T-cell (primary cell): ENCODE data around the gene SMAD4. TPM values are rescaled to one million over a fixed set of nuclear protein-coding genes. Genes with fewer than 3 reads are reported as not detected.

ENCODE experiments used
- ATAC-seq, 4 experiments: fragments of 200-7000 bp in 3 of 4; fragments of 150-1000 bp in 1 of 4; cut with Tn5 transposase; replicated peaks in 1 of 4; 1 replicate in 3 of 4; 2 replicates in 1 of 4; pipeline ENCODE4 v1.10.0; 2021; ENCODE audit warnings: moderate library complexity in 3 of 4, mild to moderate bottlenecking in 2 of 4, moderate number of reproducible peaks in 1 of 4
- CTCF ChIA-PET, 2 donors: fragments of 300-600 bp; sonication (Branson Sonifier 250); formaldehyde crosslinking; loops; one replicate each; lab custom pipeline; 2022; ENCODE audit warnings: antibody characterized with exemption in 2 of 2; lab: Charles Lee
- POLR2A ChIA-PET, 2 donors: fragments of 300-600 bp; sonication (Branson Sonifier 250); formaldehyde crosslinking; loops; one replicate each; lab custom pipeline; 2022; ENCODE audit warnings: antibody characterized with exemption in 2 of 2; lab: Charles Lee
- DNase-seq, 35 experiments: peaks; one replicate each; pipeline versions ENCODE4 v3.0.0 to v3.0.0-alpha.2; 2013 to 2023
- H3K27ac ChIP-seq: one replicate; pipeline ENCODE4 v1.5.1; 2013; ENCODE audit warnings: low read length
- H3K27me3 ChIP-seq, 2 experiments: replicated peaks in 1 of 2; 1 replicate in 1 of 2; 2 replicates in 1 of 2; pipeline versions ENCODE4 v1.6.1 to v1.7.0; 2013; ENCODE audit warnings: low read length in 1 of 2, mixed read lengths in 1 of 2; ENCODE audit not compliant: control insufficient read depth in 2 of 2, insufficient read depth in 2 of 2; ENCODE audit errors: extremely low read depth in 1 of 2
- H3K36me3 ChIP-seq, 2 donors: 1 replicate in 1 of 2; 2 replicates in 1 of 2; pipeline versions ENCODE4 v1.6.1 to v1.7.0; 2013; ENCODE audit warnings: low read length in 1 of 2; ENCODE audit not compliant: control insufficient read depth in 2 of 2, insufficient read depth in 1 of 2; ENCODE audit errors: extremely low read depth in 1 of 2
- H3K4me1 ChIP-seq, 2 experiments: 1 replicate in 1 of 2; 2 replicates in 1 of 2; pipeline versions ENCODE4 v1.6.1 to v1.7.0; 2013; ENCODE audit warnings: low read length in 2 of 2, mixed read lengths in 1 of 2; ENCODE audit not compliant: insufficient read depth in 2 of 2, control insufficient read depth in 1 of 2; ENCODE audit errors: extremely low read depth in 1 of 2
- H3K4me3 ChIP-seq, 2 donors: 1 replicate in 1 of 2; 2 replicates in 1 of 2; pipeline versions ENCODE4 v1.5.1 to v1.7.0; 2013; ENCODE audit warnings: mild to moderate bottlenecking in 2 of 2, low read length in 1 of 2, moderate library complexity in 1 of 2; ENCODE audit not compliant: control insufficient read depth in 1 of 2; ENCODE audit errors: extremely low read depth in 1 of 2
- H3K9me3 ChIP-seq: 2 replicates; pipeline ENCODE4 v1.7.0; 2013
- H3K27ac Mint-ChIP-seq, 2 donors: one replicate each; pipeline ENCODE4 v1.8.0; 2020 to 2021; ENCODE audit warnings: mild to moderate bottlenecking in 2 of 2, mixed read lengths in 2 of 2
- H3K27me3 Mint-ChIP-seq, 2 donors: one replicate each; pipeline ENCODE4 v1.8.0; 2021 to 2022; ENCODE audit warnings: mixed read lengths in 2 of 2
- H3K36me3 Mint-ChIP-seq: one replicate; pipeline ENCODE4 v1.8.0; 2021; ENCODE audit warnings: mixed read lengths
- H3K4me1 Mint-ChIP-seq, 3 donors: one replicate each; pipeline ENCODE4 v1.8.0; 2020 to 2022; ENCODE audit warnings: mixed read lengths in 3 of 3, mild to moderate bottlenecking in 1 of 3
- H3K4me3 Mint-ChIP-seq, 3 donors: one replicate each; pipeline ENCODE4 v1.8.0; 2020 to 2022; ENCODE audit warnings: mild to moderate bottlenecking in 3 of 3, mixed read lengths in 3 of 3, moderate library complexity in 3 of 3
- H3K9me3 Mint-ChIP-seq, 3 donors: one replicate each; pipeline ENCODE4 v1.8.0; 2020 to 2022; ENCODE audit warnings: mixed read lengths in 3 of 3
- WGBS: methylation state at CpG from one replicate; pipeline ENCODE4 v1.1.5; 2013; ENCODE audit warnings: missing lambda C conversion rate; ENCODE audit not compliant: insufficient coverage; 5-methylcytosine and 5-hydroxymethylcytosine counted together
- total RNA-seq, 35 experiments: library from RNA in 6 of 35; stranded (reverse) in 6 of 35; fragments of 120-200 nt in 1 of 35; gene quantifications; one replicate each; pipeline versions ENCODE4 v1.2.1 to v1.2.4 and lab custom pipeline; 2013 to 2026

SMAD4 gene
- total RNA-seq, 5 donors from 2014 or later (not counting 1 experiment from before 2014, with no cell fraction given) = 80.9 to 124 (median 117) TPM

- H3K4me1 Mint-ChIP-seq = no peaks in the 10 kb centered on the region
- no peak overlapping the region for H3K27ac Mint-ChIP-seq
- no peak overlapping the region for H3K4me3 Mint-ChIP-seq
- DNase-seq (no peak), ATAC-seq (no peak)
- 100% methylated on average over 1 of the region's 13 CpGs for WGBS
- POLR2A ChIA-PET = no interaction called here
- CTCF ChIA-PET = no interaction called here
- H3K4me1 ChIP-seq = no peaks in the 10 kb centered on the region
- no peak overlapping the region for H3K27ac ChIP-seq
- no peaks in the 10 kb centered on the region for H3K27me3 ChIP-seq
- H3K27me3 Mint-ChIP-seq = no peaks in the 10 kb centered on the region
- peaks cover 2% of the 10 kb centered on the region for H3K36me3 Mint-ChIP-seq
- H3K9me3 Mint-ChIP-seq = peaks cover 0 to under 1% (median 0%) of the 10 kb centered on the region in 3 donors
- no peaks in the 10 kb centered on the region for H3K36me3 ChIP-seq
- no peak overlapping the region for H3K4me3 ChIP-seq
- no peaks in the 10 kb centered on the region for H3K9me3 ChIP-seq
Observed at GRCh38 chr18:51006948-51007789, 22.8 kb upstream of the SMAD4 start.

- Mint-ChIP-seq H3K4me3 (no peak overlapping the region), H3K27me3 (no peaks in the 10 kb centered on the region), H3K9me3 (no peaks in the 10 kb centered on the region), H3K27ac (no peak overlapping the region), H3K4me1 (no peaks in the 10 kb centered on the region), H3K36me3 (peaks cover 2% of the 10 kb centered on the region)
- DNase-seq (no peak), ATAC-seq (no peak)
- Histone ChIP-seq H3K4me1 (no peaks in the 10 kb centered on the region), H3K4me3 (no peak overlapping the region), H3K9me3 (no peaks in the 10 kb centered on the region), H3K36me3 (no peaks in the 10 kb centered on the region), H3K27ac (no peak overlapping the region), H3K27me3 (no peaks in the 10 kb centered on the region)
- WGBS = 89% methylated on average over 1 of the region's 1 CpG
- POLR2A ChIA-PET = no interaction called here
- CTCF ChIA-PET = no interaction called here
Observed at GRCh38 chr18:51007790-51008139, 22.2 kb upstream of the SMAD4 start.

- H3K27me3 Mint-ChIP-seq = no peaks in the 10 kb centered on the region
- no peak for ATAC-seq
- H3K4me1 ChIP-seq = no peaks in the 10 kb centered on the region
- no peaks in the 10 kb centered on the region for H3K9me3 ChIP-seq
- H3K4me1 Mint-ChIP-seq = no peaks in the 10 kb centered on the region
- no peaks in the 10 kb centered on the region for H3K9me3 Mint-ChIP-seq
- CTCF ChIA-PET = no interaction called here
- no peak for DNase-seq
- no peak overlapping the region for H3K4me3 Mint-ChIP-seq
- no peak overlapping the region for H3K27ac ChIP-seq
- peaks cover 6% of the 10 kb centered on the region for H3K36me3 Mint-ChIP-seq
- H3K36me3 ChIP-seq = no peaks in the 10 kb centered on the region
- H3K4me3 ChIP-seq = no peak overlapping the region
- POLR2A ChIA-PET = no interaction called here
- no peaks in the 10 kb centered on the region for H3K27me3 ChIP-seq
- H3K27ac Mint-ChIP-seq = no peak overlapping the region
Observed at GRCh38 chr18:51009072-51009471, 20.9 kb upstream of the SMAD4 start.

DNA sequence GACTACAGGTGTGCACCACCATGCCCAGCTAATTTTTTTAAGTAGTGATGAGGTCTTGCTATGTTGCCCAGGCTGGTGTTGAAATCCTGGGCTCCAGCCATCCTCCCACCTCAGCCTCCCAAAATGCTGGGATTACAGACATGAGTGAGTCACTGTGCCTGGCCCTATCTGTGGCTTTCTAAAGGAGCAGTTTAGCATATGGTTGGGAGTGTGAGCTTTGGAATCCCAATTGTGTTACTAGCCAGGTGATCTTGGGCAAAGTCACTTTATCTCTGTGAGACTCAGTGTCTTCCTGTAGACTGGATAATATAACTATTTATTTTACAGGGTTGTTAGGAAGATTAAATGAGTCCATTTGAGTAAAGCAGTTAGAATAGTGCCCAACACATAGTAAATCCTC, 19.8 kb upstream of the SMAD4 start:
- no peaks in the 10 kb centered on the region for H3K27me3 ChIP-seq
- Mint-ChIP-seq H3K4me3 (no peak overlapping the region), H3K36me3 (peaks cover 6% of the 10 kb centered on the region), H3K9me3 (no peaks in the 10 kb centered on the region), H3K4me1 (no peaks in the 10 kb centered on the region), H3K27me3 (no peaks in the 10 kb centered on the region), H3K27ac (no peak overlapping the region)
- no peak overlapping the region for H3K4me3 ChIP-seq
- no peak overlapping the region for H3K27ac ChIP-seq
- H3K36me3 ChIP-seq = no peaks in the 10 kb centered on the region
- DNase-seq (no peak), ATAC-seq (no peak)
- POLR2A ChIA-PET = no interaction called here
- no peaks in the 10 kb centered on the region for H3K9me3 ChIP-seq
- H3K4me1 ChIP-seq = no peaks in the 10 kb centered on the region
- CTCF ChIA-PET = no interaction called here

- H3K9me3 Mint-ChIP-seq = no peaks in the 10 kb centered on the region
- Histone ChIP-seq H3K27me3 (no peaks in the 10 kb centered on the region), H3K4me1 (no peaks in the 10 kb centered on the region), H3K4me3 (no peak overlapping the region), H3K9me3 (no peaks in the 10 kb centered on the region), H3K27ac (no peak overlapping the region), H3K36me3 (no peaks in the 10 kb centered on the region)
- no peaks in the 10 kb centered on the region for H3K4me1 Mint-ChIP-seq
- H3K27ac Mint-ChIP-seq = no peak overlapping the region
- no peak overlapping the region for H3K4me3 Mint-ChIP-seq
- POLR2A ChIA-PET = no interaction called here
- WGBS = no CpG with 5 or more reads among the region's 3 CpGs
- H3K36me3 Mint-ChIP-seq = peaks cover 9% of the 10 kb centered on the region
- H3K27me3 Mint-ChIP-seq = no peaks in the 10 kb centered on the region
- CTCF ChIA-PET = no interaction called here
- DNase-seq = no peak
- no peak for ATAC-seq
Observed at GRCh38 chr18:51011709-51012108, 18.3 kb upstream of the SMAD4 start.

DNA sequence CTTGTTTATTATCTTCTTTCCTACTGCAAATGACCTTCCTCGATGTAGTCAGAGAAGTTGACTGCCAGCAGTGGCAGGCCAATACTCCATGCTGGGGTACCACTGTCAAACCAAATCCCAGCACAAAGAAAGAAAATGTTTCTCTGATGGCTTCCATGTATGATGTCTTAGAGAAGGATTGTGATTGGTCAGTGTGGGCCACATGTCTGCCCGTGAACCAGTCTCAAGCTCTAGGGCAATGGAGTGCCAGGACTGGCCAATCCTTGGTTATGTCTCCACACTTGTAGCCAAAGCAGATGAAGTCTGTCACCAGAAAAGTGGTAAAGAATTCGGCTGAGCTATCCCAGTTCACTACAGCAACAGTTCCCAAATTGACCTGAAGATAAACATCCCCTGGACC, 17.6 kb upstream of the SMAD4 start:
- no peak overlapping the region for H3K4me3 ChIP-seq
- Mint-ChIP-seq H3K9me3 (no peaks in the 10 kb centered on the region), H3K36me3 (peaks cover 12% of the 10 kb centered on the region), H3K27ac (no peak overlapping the region), H3K4me3 (no peak overlapping the region), H3K27me3 (no peaks in the 10 kb centered on the region), H3K4me1 (no peaks in the 10 kb centered on the region)
- ChIA-PET POLR2A (no interaction called here), CTCF (no interaction called here)
- H3K4me1 ChIP-seq = no peaks in the 10 kb centered on the region
- no peaks in the 10 kb centered on the region for H3K9me3 ChIP-seq
- DNase-seq = no peak
- no peak for ATAC-seq
- no peaks in the 10 kb centered on the region for H3K27me3 ChIP-seq
- H3K27ac ChIP-seq = no peak overlapping the region
- WGBS = 82% methylated on average over 1 of the region's 3 CpGs
- H3K36me3 ChIP-seq = peaks cover 0 to 2% of the 10 kb centered on the region in 2 donors

DNA sequence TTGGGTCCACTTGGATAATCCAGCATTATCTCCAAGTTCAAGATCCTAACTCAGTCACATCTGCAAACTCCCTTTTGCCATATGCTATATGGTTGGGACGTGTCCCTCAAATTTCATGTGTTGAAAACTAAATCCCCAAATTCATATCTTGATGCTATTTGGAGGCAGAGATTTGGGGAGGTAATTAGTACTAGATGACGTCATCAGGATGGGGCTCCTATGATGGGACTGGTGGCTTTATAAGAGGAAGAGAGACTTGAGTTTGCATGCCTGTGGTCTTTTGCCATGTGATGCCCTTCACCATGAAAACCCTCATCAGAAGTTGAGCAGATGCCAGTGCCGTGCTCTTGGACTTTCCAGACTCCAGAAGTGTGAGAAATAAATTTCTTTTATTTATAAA, 16.8 kb upstream of the SMAD4 start:
- H3K4me3 Mint-ChIP-seq = no peak overlapping the region
- no CpG with 5 or more reads among the region's 3 CpGs for WGBS

More for the DNA sequence above, 16.8 kb upstream of the SMAD4 start:
- ATAC-seq (no peak), DNase-seq (no peak)
- Mint-ChIP-seq H3K27ac (no peak overlapping the region), H3K4me1 (peaks cover 0 to 2% (median 0%) of the 10 kb centered on the region in 3 donors), H3K36me3 (peaks cover 12% of the 10 kb centered on the region), H3K27me3 (no peaks in the 10 kb centered on the region), H3K9me3 (no peaks in the 10 kb centered on the region)
- Histone ChIP-seq H3K4me1 (no peaks in the 10 kb centered on the region), H3K27me3 (no peaks in the 10 kb centered on the region), H3K9me3 (no peaks in the 10 kb centered on the region), H3K27ac (no peak overlapping the region), H3K36me3 (peaks cover 0 to 2% of the 10 kb centered on the region in 2 donors), H3K4me3 (no peak overlapping the region)
- ChIA-PET POLR2A (no interaction called here), CTCF (no interaction called here)
